NCI-H1694 treated with DMSO at 0.1 percent for 48 hours (cell line): Measurements from ENCODE around the gene AMBN.

Source experiments
- DNase-seq: peaks from one replicate; lab custom pipeline; 2025; lab: John Stamatoyannopoulos, UW

Gene AMBN, protein sequence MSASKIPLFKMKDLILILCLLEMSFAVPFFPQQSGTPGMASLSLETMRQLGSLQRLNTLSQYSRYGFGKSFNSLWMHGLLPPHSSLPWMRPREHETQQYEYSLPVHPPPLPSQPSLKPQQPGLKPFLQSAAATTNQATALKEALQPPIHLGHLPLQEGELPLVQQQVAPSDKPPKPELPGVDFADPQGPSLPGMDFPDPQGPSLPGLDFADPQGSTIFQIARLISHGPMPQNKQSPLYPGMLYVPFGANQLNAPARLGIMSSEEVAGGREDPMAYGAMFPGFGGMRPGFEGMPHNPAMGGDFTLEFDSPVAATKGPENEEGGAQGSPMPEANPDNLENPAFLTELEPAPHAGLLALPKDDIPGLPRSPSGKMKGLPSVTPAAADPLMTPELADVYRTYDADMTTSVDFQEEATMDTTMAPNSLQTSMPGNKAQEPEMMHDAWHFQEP

DNA sequence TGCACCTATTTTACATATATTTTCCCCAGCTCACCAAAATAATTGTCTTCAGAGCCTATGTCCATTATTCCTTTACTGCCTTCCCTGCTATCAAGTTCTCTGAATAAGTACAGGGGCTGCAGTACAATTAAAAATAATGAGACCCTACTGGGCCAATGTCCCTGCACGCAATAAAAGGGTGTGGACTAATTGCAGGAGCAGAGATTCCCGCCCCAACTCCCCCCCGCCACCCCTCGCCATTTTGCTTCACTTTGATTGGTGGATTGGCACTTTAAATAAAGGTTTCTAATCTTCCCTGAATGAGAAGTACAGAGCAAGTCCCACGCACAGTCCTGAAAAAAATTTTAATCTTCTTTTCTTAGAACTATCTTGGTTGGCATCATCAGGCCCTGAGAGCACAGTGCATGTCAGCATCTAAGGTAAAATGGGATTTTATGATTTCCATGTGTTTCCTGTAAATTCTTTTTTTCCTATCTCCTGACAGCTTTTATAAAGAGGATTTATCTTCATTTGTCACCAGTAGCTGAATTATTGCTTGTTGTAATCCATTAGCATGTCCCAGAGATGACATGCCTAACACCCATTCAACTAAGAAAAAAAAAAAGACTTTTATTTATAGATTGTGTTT is at the start of gene AMBN:
Gene AMBN (plus strand): TSS at position 302 of the 628 bp plus-strand sequence. CDS start 103 bp downstream, at position 405.
- no peak for DNase-seq

DNA sequence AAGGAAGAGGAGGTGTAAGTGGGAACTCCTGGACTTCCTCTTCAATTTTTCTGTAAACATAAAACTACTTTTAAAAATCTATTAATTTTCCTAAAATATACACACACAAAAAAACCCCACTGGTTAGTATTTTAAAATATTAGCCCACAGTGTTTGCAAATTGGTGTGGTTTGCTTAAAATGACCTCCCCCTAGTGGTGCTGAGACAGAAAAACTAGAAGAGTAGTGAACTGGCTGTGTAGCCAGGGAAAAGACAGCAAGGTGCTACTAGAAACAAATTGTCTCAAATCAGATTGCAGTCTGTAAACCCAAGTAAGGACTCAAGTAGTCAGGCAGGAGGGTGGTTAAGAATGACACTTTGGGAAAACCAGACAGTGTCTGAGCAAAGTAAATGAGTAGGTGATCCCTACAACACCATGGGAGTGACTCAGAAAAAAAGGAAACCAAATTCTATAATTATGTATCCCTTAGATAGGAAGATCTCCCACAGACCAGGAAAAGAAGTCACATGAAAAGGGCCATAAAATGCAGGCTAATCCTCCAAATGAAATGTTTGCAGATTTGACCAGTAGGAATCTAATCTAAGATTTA is 47.7 kb upstream of the AMBN start:
- no peak for DNase-seq

DNA sequence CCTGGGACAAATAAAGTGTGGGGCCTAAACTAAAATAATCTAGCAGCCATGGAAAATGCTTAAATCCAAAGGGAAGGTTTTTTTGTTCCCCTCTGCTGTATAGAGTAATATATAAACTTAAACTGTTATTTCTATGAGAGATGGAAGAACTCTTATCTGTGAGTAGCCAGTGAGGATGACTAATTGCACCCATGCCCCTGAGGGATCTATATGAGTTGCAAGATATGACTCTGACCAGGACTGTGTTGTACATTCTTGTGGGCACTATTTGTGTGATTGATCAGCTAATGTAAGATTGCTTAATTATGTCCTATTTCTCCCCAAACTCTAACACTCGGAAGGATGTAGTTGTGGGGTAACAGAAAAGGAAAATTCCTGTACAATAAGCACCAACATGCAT is 35.2 kb upstream of the AMBN start:
- no peak for DNase-seq

DNA sequence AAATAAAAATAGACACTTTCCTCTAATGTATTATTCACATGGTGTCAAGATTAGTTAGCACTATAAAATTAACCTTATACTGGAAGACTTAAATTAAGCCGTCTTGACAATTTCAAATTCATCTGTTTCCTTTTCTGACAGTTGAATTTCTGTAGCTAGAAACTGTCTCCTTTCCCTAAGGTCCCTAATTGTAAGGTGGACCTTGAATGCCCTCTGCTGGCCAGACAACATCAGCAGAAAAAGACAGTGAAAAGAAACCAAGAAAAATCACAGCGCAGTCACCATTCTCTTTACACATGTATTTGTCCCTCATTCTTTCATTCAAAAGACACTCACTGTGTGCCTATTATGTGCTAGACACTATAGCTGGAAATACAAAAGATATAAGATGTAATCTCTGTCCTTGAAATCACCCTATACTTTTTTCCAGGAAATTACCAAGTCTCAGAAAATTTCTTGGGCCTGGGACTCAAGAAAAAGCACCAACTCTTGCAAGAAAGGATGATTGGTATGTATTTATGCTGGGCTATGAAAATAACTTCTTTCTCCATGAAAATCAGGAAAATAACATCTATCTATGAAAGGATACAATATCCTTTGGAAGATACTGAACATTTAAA is 32.7 kb upstream of the AMBN start:
- DNase-seq, result peak; percentile 3

DNA sequence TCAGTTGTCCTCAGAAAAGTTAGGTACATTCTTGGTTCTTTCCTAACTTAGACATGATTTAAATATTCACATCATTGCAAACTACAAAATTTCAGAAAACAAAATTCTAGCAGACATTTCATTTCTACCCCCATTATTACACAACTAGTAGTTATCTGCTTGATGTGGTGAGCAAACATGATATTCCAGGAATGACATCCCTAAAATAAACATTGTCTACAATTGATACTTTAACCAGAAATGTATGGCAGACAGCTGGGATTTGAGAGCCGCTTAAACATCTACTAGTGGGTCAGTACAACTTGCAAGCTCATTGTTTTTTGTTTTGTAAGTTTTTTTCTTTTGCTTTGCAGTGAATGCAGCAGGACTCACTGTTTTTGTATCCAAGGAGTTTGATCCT is 32.1 kb upstream of the AMBN start:
- DNase-seq, result no peak

DNA sequence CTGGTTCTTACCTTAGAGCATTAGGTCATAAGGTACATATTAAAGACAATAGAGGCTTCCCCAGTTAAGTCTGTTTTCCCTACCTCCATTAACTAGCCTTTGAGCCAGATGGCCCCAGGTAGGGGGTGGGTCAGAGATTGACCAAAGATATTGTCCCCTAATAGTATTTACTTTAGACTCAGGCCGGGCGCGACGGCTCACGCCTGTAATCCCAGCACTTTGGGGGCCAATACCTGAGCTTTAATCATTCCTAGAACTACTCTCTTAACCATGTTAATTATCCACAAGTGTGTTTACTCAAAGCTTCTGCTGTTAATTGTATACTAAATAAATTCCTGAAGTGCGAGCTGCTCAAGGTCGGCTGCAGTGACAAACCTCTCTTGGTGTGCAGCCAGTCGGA is 28.0 kb upstream of the AMBN start:
- no peak for DNase-seq

DNA sequence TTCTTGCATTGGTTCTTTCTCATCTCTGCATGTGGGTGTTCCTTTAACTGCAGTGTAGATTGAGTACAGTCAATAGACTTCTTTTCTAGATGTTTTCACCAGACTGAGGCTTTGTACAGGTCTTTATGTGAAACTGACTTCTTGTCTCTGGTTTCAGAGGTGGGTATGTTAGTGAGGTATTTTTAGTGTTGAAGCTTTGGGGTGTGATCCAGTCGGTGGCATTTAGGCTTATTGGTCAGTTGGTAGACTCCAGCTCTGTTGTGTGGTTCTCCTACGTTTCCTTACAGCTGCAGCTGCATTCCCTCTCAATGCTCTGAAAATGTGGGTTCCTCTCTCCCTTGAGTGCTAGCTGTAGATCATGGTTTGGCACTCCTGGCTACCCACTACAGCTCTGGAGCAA is 21.3 kb upstream of the AMBN start:
- DNase-seq, result no peak

DNA sequence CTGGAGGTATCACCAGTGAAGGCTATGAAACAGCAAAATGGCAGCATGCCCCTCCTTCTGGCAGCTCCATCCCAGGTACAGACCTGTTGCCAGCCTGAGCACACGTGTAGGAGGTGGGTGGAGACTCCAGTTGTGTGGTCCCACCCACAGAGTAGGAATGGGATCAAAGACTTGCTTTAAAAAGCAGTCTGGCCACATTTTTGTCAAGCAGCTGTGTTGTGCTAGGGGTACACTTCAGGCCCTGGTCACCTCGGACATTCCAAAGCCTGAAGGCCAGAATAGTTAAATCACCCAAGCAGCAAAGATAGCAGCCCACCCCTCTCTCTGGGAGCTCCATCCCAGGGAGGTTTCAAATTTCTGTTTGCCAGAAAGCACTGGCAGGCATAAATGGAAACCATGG is 20.3 kb upstream of the AMBN start:
- DNase-seq, result no peak

DNA sequence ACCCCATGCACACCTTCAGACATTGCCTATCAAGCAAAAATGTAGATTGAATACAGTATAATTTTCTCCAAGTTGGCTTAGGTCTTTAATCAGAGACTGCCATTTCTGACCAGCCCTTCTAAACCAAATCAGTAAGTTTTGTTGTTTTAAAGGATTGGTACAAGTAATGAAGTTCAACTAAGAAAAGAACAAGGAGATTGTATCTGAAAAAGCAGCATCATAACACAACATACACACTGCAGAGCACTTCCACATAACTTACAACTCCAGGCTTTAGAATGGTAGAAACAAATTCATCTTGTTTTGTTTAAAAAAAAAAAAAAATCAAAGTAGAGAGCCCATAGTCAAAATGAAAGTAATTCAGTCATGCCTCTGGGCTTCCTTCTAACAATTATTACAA is 16.1 kb upstream of the AMBN start:
- no peak for DNase-seq

DNA sequence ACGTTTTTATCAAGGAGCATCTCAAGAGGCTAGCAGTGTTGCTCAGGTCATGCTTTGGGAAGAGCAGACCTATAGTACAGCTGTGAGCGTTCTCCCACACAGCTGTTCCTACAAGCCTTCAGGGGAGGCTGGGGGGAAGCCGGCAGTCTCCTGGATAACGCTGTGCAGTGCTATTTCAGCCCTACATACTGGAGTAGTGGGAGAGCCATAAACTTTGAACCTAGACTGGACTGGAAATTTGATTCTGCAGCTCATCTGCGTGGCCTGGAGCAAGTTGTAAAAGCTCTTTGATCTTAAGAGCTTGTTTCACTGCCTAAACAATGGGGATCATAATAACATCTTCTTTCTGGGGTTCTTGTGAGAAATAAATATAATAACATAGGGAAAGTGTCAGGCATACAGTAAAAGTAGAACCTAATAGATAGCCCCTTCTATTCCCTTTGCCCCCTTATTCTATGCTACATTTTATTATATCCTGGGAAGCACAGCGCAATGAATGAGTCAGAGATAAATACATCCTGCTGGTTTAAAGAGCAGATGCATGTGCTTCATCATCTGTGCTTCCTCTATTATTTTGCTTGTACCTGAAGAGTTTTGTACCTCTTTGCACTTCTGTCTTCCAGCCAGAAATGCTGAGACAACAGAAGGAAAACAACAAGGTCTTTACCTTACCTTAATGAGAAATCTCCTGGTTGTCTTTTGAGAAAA is 14.7 kb upstream of the AMBN start:
- no peak for DNase-seq

DNA sequence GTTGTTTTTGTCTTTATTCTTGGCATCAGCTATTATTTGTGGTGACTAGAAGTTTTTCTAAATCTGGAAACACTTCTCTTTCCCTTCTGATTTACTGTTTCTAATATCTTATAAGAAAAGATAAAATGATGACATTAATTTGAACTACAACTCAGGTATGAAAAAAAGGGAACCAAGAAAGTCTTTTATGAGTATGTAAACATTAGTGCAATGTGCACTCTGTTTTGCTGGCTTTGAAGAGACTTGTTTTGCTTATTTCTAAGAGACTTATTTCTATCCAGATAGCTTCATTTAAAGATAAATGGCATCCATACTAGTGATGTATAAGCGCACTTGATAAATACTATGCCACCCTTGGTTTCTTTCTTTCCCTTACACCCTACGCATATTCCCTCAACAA is 10.1 kb upstream of the AMBN start:
- DNase-seq, result no peak

DNA sequence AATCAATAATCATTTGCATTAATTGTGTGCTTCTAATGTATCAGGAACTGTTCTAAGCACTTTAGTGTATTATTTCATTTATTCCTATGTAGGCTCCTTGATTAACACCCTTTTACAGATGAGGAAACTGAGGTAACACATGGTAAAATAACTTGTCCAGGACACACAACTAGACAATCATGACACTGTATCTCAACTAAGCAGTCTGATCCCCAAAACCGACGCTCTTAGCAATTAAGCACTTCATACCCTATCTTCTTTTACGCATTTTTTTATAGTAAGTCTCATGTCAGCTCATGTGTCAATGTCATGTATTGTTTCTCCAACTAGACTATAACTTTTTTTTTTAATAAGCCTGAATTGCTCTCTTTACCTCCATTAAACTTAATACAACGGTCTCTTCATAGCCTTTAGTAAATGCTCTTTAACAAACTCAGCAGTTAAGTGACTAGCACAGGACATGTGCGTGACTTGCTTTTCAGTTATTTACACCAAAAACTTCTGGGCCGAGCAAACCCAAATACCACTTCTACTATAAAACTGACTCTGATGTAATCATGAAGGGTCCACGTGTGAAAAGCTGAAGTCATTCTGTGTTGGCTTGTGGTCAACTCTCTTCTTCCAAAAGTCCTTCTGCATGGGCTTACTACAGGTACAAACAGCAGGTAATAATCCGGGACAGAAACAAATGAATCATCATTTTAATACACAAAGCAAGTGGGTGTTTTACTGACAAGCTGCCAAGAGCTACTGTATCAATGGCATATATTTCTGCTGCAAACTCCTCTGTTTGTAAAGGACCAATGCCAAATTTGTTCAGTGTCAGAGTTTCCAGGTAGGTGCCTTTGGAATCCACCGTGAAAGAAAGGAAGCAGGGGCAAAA is 7.9 kb upstream of the AMBN start:
- no peak for DNase-seq

DNA sequence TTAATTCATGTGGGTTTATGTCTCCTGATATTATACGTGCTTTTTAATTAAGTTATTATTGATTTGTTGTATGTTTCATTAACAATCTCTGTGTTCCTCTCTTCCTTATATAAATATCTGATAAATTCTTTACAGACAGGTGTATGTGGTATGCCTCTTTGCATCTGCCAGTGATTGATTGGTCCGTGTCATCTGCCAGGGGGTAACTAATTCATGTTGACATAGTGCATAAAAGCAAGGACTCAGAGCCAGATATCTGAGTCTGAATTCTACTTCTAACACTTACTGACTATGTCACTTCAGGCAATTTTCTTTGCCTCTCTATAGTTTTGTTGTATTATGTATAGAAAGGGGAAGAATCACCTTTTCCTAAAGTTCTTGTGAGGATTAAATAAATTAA is 5.2 kb upstream of the AMBN start:
- no peak for DNase-seq

DNA sequence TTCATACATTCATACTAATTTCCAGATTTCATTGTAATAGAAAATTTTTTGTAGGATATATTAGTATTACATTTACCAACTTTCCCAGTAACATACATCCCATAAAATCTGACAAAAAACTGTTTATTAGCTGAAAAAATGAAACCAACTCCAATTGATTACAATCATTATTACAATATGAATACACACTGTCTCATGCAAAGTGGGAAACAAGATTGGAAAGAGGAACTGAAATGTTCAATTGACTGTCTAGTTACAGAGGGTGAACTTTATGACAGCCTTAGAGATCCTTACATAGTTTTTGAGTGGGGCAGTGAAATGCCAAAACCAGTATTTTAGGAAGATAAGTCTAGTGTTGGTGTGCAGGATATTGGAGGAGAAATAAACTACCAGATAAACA is 2.3 kb upstream of the AMBN start:
- DNase-seq, result no peak

DNA sequence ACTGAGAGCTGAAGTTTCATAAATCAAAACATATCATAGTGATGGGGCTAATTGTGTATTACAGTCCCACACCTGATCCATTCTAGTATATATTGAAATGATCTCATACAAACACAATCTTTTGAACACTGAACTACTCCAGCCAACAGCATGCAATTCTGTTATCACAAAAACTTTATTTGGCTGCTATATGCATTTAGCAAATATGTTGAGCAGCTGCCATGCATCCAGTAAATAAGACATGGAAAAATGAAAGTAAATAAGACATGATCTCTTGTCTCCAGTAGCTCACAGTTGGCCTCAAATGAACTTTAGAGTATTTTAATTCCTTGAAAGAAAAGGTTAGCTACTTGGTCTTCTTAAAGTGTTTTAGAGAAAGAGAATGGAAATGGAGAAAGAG is 2.1 kb downstream of the AMBN start:
- no peak for DNase-seq

DNA sequence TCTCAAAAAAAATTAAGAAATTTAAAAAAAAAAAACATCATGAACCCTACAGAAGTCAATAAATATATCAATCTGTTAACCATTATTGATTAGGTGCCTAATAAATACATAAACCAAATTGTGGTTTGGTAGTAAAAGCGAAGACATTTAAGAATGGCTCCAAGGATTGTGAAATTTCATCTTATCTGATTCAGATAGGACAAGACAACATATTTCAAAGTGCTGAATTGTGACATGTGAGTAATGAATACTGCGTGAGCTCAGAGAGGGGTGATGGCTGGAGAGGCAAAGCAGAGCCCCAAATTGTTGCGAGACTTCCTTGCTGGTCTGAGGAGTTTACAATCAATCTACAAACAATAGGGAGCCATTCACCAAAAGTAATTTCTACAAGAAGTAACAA is 8.2 kb downstream of the AMBN start:
- DNase-seq, result no peak

DNA sequence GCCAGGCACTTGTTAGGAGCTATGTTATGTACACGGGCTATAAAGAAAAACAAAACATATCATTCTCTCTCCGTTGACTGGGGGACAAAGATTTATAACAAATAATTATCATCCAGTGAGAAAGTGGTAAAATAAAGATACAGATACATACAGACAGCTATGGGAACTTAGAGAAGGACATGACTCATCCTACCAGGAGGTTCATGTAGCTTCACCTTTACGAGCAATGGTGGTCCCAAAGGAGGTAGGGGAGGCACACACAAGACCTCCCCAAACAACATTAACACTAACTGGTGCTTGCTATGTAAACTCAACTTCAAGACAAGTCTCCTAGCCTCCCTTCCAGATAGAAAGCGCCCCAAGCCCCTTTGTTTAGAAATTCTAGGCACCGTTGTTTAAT is 8.9 kb downstream of the AMBN start:
- DNase-seq, result no peak

DNA sequence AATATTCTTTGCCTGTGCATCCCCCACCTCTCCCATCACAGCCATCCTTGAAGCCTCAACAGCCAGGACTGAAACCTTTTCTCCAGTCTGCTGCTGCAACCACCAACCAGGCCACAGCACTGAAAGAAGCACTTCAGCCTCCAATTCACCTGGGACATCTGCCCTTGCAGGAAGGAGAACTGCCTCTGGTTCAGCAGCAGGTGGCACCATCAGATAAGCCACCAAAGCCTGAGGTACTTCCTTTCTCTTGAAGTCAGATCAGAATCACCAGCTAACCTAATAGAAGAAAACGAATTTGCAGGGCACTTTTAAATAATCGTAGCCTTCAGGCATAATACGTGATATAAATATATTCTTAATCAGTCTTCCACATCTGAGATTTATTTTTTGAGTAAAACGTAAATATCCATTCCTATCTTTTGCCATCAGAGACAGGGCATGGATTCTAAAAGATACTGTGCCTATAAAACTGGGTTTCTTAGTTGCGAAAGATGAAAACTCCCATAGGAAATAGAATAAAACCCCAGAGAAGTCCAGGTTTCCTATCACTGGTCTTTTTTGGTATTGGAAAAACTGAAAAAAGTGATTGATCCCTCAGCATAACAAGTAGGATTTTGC is 9.5 kb downstream of the AMBN start:
- DNase-seq, result peak; percentile 55

DNA sequence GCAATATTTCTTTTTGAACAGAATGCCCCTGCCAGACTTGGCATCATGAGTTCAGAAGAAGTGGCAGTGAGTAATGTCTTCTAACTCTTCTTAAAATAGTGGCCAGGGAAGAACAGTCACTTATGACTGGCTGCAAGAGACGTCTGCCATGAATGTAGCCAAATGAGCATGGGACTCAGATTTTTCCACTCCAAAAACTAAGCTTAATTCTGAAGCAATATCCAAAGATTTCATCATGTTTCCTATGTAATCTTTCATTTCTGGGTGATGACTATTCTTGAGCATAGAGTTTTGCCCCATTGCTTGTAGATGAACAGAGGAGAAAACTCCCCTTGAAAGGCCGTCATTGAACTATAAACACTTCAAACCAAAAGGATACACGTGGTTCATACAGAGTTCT is 11.8 kb downstream of the AMBN start:
- DNase-seq, result no peak

DNA sequence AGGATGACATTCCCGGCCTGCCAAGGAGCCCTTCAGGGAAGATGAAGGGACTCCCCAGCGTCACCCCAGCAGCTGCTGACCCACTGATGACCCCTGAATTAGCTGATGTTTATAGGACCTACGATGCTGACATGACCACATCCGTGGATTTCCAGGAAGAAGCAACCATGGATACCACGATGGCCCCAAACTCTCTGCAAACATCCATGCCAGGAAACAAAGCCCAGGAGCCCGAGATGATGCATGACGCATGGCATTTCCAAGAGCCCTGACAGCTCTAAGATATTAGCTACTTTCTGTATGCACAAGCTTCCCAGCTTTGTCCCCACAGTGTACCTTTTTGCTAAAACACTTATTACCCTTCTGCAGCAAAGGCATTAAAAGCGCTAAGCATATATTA is 14.4 kb downstream of the AMBN start:
- no peak for DNase-seq

DNA sequence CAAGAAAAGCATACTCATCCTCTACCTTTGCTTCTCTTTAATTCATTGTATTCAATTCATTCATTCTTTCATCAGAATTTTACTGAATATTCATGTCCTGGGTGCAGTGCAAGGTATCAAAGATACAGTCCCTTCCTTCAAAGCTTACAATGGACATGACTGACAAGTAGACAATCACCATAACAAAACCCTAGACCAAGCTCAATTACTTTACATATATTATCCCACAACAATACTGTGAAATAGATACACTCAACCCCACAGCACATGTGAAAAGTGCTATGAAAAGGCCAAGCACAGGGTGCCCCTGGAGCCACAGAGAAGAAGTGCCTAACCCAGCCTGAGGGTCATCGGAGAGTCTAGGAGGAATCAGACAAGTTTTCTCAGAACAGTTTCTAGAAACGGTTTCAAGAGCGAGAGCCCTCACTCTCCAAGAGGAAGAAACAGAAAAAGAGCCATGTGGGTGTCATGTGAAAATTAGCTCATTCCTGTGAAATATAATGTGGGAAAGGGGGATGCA is 15.3 kb downstream of the AMBN start:
- no peak for DNase-seq
